ENCODE results near the gene DTD1.

DNA sequence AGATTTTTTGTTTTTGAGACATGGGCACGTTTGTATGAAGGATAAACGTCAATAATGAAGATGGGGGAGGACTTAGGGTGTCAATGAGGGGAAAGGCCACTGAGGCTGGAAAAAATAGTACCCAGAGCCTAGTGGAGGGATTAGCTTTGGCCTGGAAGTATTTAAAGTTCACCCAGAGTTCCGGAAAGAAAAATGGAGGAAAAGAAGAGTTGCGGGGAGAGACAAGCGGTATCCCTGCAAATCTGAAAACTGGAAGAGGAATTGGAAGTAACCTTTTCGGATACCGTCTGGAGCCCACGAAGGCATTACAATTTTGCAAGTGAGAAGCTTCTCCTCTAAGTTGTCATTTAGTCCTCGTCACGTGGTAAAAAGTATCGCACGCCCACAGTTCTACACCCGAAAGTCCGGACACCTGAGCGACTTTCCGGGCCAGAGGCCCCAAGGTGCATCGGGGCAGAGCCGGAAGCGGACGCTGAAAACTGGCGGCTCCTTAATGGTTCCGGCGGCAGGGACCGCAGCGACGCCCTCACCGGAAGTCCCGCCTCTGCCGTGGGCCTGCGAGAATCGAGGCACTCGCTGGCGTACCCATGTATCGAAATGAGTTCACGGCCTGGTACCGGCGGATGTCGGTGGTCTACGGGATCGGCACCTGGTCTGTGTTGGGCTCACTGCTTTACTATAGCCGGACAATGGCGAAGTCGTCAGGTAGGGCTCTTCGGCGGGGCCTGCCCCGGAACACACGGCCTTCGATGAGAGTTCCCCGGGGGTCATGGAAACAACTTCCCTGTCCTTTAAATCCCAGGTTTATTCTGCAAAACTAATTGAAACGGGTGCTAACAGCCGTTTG lies 20.7 kb upstream of the DTD1 start, which contains the start of gene SMIM26:
- TF ChIP-seq ZHX1 (CRISPR knock-in tag; IDR thresholded peaks at IDR 0.05; ENCODE audit: low read depth) (peak; percentile 63), GRHL1 (CRISPR knock-in tag; conservative IDR thresholded peaks at IDR 0.05) (no peak)
